ENCODE measurements around the gene FMN2.

DNA sequence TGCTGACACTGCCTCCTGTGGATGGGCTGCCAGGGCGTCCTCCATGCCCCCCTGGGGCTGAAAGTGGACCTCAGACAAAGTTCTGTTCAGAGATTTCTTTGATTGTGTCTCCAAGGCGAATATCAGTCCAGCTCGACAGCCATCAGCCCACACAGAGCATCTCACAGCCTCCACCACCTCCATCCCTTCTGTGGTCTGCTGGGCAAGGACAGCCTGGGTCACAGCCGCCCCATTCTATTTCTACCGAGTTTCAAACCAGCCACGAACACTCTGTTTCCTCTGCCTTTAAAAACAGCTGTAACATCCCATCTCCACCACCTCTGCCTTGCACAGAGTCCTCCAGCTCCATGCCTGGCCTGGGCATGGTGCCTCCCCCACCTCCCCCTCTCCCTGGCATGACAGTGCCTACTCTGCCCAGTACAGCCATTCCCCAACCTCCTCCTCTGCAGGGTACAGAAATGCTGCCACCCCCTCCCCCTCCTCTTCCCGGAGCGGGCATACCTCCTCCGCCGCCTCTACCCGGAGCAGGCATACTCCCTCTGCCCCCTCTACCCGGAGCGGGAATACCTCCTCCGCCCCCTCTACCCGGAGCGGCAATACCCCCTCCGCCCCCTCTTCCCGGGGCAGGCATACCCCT lies 115.5 kb downstream of the FMN2 start:
- TF ChIP-seq, protein P1, sequence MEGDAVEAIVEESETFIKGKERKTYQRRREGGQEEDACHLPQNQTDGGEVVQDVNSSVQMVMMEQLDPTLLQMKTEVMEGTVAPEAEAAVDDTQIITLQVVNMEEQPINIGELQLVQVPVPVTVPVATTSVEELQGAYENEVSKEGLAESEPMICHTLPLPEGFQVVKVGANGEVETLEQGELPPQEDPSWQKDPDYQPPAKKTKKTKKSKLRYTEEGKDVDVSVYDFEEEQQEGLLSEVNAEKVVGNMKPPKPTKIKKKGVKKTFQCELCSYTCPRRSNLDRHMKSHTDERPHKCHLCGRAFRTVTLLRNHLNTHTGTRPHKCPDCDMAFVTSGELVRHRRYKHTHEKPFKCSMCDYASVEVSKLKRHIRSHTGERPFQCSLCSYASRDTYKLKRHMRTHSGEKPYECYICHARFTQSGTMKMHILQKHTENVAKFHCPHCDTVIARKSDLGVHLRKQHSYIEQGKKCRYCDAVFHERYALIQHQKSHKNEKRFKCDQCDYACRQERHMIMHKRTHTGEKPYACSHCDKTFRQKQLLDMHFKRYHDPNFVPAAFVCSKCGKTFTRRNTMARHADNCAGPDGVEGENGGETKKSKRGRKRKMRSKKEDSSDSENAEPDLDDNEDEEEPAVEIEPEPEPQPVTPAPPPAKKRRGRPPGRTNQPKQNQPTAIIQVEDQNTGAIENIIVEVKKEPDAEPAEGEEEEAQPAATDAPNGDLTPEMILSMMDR (conservative IDR thresholded peaks at IDR 0.05 in 1 of 2, IDR thresholded peaks at IDR 0.05 in 1 of 2; ENCODE audit: extremely low read depth in 1 of 2, insufficient read depth in 1 of 2, low read depth in 1 of 2, low read length in 2 of 2), result no peak
- TF ChIP-seq EZH2 (IDR thresholded peaks at IDR 0.05; ENCODE audit: borderline replicate concordance, low read length), result no peak
